Esophagus muscularis mucosa (tissue), 4 donors: Measurements from ENCODE around the gene ETV3L. TPM values are rescaled to one million over a fixed set of nuclear protein-coding genes. Genes with fewer than 3 reads are reported as not detected.

Experiments
- DNase-seq: peaks from one replicate; pipeline ENCODE4 v3.0.0-alpha.2; 2017; ENCODE audit errors: extremely low spot score
- H3K27ac ChIP-seq, 4 donors: fragments of 200-600 bp; sonication (generic); replicated peaks in 1 of 4; 1 replicate in 3 of 4; 2 replicates in 1 of 4; pipeline ENCODE4 v1.5.1; 2016 to 2019; ENCODE audit warnings: mild to moderate bottlenecking in 1 of 4
- H3K27me3 ChIP-seq, 4 donors: fragments of 200-600 bp; sonication (generic); one replicate each; pipeline versions ENCODE4 v1.5.1 to v1.6.0; 2016 to 2019
- H3K36me3 ChIP-seq, 4 donors: fragments of 200-600 bp; sonication (generic); one replicate each; pipeline ENCODE4 v1.5.1; 2016 to 2019
- H3K4me1 ChIP-seq, 4 donors: fragments of 200-600 bp; sonication (generic); one replicate each; pipeline ENCODE4 v1.5.1; 2016 to 2019
- H3K4me3 ChIP-seq, 4 donors: fragments of 200-600 bp; sonication (generic); 1 replicate in 2 of 4; 2 replicates in 2 of 4; pipeline ENCODE4 v1.5.1; 2016 to 2019; ENCODE audit warnings: mild to moderate bottlenecking in 4 of 4, moderate library complexity in 1 of 4
- H3K9me3 ChIP-seq, 4 donors: fragments of 200-600 bp; sonication (generic); 1 replicate in 3 of 4; 2 replicates in 1 of 4; pipeline ENCODE4 v1.5.1; 2016 to 2019
- EP300 ChIP-seq: sonication (generic); formaldehyde crosslinking; IDR thresholded peaks from one replicate; pipeline ENCODE4 v1.6.1; 2017; ENCODE audit warnings: antibody characterized with exemption
- POLR2A ChIP-seq: fragments of 450-650 bp; IDR thresholded peaks from one replicate; pipeline ENCODE4 v1.6.1; 2017; ENCODE audit warnings: antibody characterized with exemption, moderate library complexity, mild to moderate bottlenecking, low read depth
- POLR2AphosphoS5 ChIP-seq, 2 donors: sonication (generic); formaldehyde crosslinking; IDR thresholded peaks; one replicate each; pipeline ENCODE4 v1.6.1; 2017; ENCODE audit warnings: antibody characterized with exemption in 2 of 2
- WGBS: methylation state at CpG from one replicate; pipeline ENCODE4 v1.1.5; 2018; 5-methylcytosine and 5-hydroxymethylcytosine counted together
- intact Hi-C: fragments of 100-400 bp; cut with DNase I; formaldehyde crosslinking; loops from one replicate; pipeline ENCODE4 v1.15.1; 2023
- total RNA-seq, 4 donors: library from RNA; depleted of rRNA; stranded (reverse); fragments of >200 nt; gene quantifications; one replicate each; pipeline versions ENCODE4 v1.1.0 to v1.2.1, GENCODE V29; 2016
- TF ChIP-seq, protein P1 (sequence below), 3 experiments: fragments of 200-600 bp in 2 of 3; fragments of 450-650 bp in 1 of 3; sonication (generic) in 2 of 3; IDR thresholded peaks; one replicate each; pipeline ENCODE4 v1.5.1; 2017 to 2019; ENCODE audit warnings: antibody characterized with exemption in 3 of 3, mild to moderate bottlenecking in 2 of 3, moderate library complexity in 1 of 3

The ETV3L gene
- total RNA-seq, 4 donors from 2014 or later, result not detected

DNA sequence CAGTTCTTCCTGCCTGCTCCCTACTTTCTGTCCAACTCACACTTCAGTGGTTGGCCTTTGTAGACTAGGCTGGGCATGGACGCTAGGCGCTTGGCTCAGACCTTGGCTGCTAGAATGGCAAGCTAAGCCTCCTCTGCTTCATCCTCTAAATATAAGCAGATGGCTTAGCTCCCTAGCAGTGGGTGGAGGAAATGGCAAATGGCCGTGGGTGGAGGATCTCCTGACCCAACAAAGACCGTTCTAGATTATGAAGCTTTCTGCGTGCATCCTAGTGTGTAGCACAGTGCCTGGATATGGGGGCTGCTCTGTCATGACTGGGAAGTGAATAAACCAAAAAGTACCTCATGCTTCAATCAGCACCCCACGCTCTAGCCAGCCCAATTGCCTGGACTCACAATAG lies 10.4 kb upstream of the ETV3L start:
- WGBS, result 65% methylated on average over 6 of the region's 6 CpGs
- no peak for DNase-seq
- Histone ChIP-seq H3K9me3 (no peaks in the 10 kb centered on the region), H3K27me3 (peaks cover 0 to 88% (median 9%) of the 10 kb centered on the region in 4 donors), H3K36me3 (no peaks in the 10 kb centered on the region), H3K27ac (no peak overlapping the region), H3K4me1 (no peaks in the 10 kb centered on the region), H3K4me3 (no peak overlapping the region)
- intact Hi-C loops, result no loop called here
- TF ChIP-seq POLR2A, result no peak
- TF ChIP-seq EP300, result no peak
- no peak for TF ChIP-seq POLR2AphosphoS5 (IDR thresholded peaks at IDR 0.05)
- TF ChIP-seq, protein P1, sequence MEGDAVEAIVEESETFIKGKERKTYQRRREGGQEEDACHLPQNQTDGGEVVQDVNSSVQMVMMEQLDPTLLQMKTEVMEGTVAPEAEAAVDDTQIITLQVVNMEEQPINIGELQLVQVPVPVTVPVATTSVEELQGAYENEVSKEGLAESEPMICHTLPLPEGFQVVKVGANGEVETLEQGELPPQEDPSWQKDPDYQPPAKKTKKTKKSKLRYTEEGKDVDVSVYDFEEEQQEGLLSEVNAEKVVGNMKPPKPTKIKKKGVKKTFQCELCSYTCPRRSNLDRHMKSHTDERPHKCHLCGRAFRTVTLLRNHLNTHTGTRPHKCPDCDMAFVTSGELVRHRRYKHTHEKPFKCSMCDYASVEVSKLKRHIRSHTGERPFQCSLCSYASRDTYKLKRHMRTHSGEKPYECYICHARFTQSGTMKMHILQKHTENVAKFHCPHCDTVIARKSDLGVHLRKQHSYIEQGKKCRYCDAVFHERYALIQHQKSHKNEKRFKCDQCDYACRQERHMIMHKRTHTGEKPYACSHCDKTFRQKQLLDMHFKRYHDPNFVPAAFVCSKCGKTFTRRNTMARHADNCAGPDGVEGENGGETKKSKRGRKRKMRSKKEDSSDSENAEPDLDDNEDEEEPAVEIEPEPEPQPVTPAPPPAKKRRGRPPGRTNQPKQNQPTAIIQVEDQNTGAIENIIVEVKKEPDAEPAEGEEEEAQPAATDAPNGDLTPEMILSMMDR (IDR thresholded peaks at IDR 0.05), result no peak

DNA sequence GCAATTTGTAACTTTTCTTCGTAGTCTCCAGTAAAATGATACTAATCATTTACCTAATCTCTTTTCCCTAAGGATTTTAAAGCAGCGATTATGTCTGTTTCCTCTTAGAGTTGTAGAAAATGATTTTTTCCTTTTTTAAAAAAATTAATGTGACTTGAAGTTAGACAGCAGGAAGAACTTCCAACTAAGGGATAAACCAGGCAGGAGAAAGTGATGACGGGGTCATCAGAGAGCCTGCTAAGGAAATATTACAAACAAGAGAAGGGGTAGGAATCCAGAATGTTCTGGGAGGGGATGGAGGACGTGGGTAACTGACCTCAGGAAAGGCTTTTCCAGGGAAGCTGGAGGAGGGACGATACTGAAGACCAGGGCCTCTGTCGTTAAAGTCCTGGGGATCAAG lies 8.8 kb upstream of the ETV3L start:
- Histone ChIP-seq H3K4me3 (no peak overlapping the region), H3K9me3 (no peaks in the 10 kb centered on the region), H3K27ac (no peak overlapping the region), H3K4me1 (no peaks in the 10 kb centered on the region), H3K36me3 (no peaks in the 10 kb centered on the region), H3K27me3 (peaks cover 0 to 81% (median 9%) of the 10 kb centered on the region in 4 donors)
- DNase-seq, result no peak
- 78% methylated on average over 6 of the region's 6 CpGs for WGBS
- intact Hi-C loops, result no loop called here
- TF ChIP-seq, protein P1 (IDR thresholded peaks at IDR 0.05), result no peak
- no peak for TF ChIP-seq POLR2A

DNA sequence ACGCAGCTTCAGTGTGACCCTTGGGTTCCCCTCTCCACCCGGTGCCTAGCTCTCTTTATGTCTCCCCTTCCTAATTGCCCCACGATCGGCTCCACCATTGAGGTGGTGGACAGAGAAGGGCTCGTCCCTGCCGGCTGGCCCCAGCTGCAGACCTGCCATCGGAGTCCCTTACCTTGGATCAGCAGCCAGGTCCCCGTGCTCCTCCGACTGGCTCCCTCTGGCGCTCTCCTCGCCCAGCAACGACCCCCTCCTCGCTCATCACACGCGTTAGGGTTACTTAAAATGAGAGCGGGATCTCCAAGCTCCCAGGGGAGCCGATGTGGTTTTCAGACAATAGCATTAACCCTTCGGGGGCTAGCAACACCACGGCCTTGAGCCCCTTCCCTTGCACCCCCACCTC lies 8.1 kb upstream of the ETV3L start:
- H3K36me3 ChIP-seq, result no peaks in the 10 kb centered on the region
- TF ChIP-seq, protein P1 (IDR thresholded peaks at IDR 0.05), result no peak
- TF ChIP-seq EP300, result no peak
- no peak for TF ChIP-seq POLR2AphosphoS5 (IDR thresholded peaks at IDR 0.05)
- TF ChIP-seq POLR2A, result no peak
- DNase-seq, result no peak
- no peaks in the 10 kb centered on the region for H3K9me3 ChIP-seq
- peaks cover 0 to 73% (median 9%) of the 10 kb centered on the region in 4 donors for H3K27me3 ChIP-seq
- no peak overlapping the region for H3K4me3 ChIP-seq
- no peak overlapping the region for H3K27ac ChIP-seq
- no peaks in the 10 kb centered on the region for H3K4me1 ChIP-seq
- WGBS, result 46% methylated on average over 17 of the region's 19 CpGs
- intact Hi-C loops, result no loop called here

DNA sequence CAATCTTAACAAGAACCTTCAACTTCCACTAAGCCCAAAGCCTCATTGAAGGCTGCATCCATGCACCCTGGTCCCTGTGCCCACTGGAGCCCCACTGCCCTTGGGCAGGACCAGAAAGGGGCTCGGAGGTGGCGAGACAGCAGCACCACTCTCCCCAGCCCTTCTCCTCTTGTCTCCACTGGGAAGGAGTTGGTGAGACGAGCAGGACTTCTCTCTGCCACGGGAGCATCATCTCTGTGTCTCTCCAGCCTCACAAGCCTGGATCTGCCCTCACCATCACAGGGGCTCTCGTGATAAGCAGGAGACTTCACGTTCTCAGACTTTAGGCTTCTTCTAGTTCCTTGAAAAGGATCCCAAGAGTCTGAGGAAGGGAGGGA lies 7.2 kb upstream of the ETV3L start:
- Histone ChIP-seq H3K36me3 (no peaks in the 10 kb centered on the region), H3K27me3 (peaks cover 0 to 69% (median 9%) of the 10 kb centered on the region in 4 donors), H3K9me3 (no peaks in the 10 kb centered on the region), H3K4me1 (no peaks in the 10 kb centered on the region), H3K4me3 (no peak overlapping the region), H3K27ac (no peak overlapping the region)
- DNase-seq, result no peak
- TF ChIP-seq, protein P1 (IDR thresholded peaks at IDR 0.05), result no peak
- no peak for TF ChIP-seq POLR2AphosphoS5 (IDR thresholded peaks at IDR 0.05)
- intact Hi-C loops, result no loop called here
- 72% methylated on average over 6 of the region's 6 CpGs for WGBS

DNA sequence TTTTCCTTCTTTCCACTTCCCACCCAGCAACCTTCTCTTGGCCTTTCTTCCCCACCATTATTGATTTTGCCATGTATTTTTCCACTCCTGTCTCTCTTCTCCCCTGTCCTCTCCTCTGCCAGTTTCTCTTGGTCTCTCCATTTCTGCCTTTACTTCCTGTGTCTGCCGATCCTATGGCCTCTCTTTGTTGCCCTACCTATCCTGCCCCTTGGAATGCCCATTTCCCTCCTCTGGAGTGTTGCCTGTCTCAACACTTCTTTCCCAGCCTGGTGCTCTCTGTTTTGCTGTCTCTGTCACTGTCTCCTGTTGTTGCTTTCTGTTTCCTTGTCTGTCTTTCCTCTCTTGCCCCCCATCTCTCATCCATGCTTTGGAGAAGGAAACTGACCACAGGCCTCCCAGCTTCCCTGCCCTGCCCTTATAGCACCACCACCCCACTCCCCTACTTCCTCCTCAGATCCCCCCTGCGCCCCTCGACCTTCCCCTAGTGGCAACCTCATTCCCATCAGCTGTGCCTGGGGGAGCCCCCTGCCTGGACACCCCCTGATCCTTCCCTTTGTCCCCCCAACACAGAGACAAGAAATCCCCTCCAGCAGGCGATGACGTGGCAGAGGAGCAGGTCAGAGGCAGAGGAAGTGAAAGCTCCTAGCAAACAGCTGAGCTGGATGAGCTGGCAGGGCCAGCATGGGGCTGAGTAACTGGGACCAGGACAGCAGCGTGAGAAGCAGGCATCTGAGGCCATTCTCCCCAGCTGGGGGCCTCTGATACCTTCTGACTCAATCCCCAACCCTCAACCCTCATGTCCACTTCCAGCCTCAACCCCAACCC lies 6.6 kb upstream of the ETV3L start:
- Histone ChIP-seq H3K9me3 (no peaks in the 10 kb centered on the region), H3K27ac (no peak overlapping the region), H3K27me3 (peaks cover 0 to 63% (median 9%) of the 10 kb centered on the region in 4 donors), H3K4me1 (no peaks in the 10 kb centered on the region), H3K4me3 (no peak overlapping the region), H3K36me3 (no peaks in the 10 kb centered on the region)
- no peak for DNase-seq
- WGBS, result 70% methylated on average over 6 of the region's 6 CpGs
- intact Hi-C loops, result no loop called here
- TF ChIP-seq, protein P1 (IDR thresholded peaks at IDR 0.05), result no peak
- TF ChIP-seq POLR2AphosphoS5 (IDR thresholded peaks at IDR 0.05) (no peak), EP300 (no peak), POLR2A (no peak)
